Eye (tissue), 1 donor: ENCODE measurements around the gene ALKBH3.
A peak's percentile ranks its signal among the peaks of the same experiment; 100 is the strongest.

Experiments used
- DNase-seq: peaks from one replicate; pipeline ENCODE4 v3.0.0-alpha.2; 2015

The ALKBH3 gene

GRCh38 chr11:43942662-43943371 is 62.2 kb downstream of the ALKBH3 start:
- peak; percentile 83 for DNase-seq

GRCh38 chr11:43943372-43943930 is 62.8 kb downstream of the ALKBH3 start:
- peak; percentile 71 for DNase-seq

- peak; percentile 50 for DNase-seq
Observed at GRCh38 chr11:43943931-43944751, 63.5 kb downstream of the ALKBH3 start.

- peak; percentile 48 for DNase-seq
Observed at GRCh38 chr11:43944761-43945311, 64.2 kb downstream of the ALKBH3 start.

DNA sequence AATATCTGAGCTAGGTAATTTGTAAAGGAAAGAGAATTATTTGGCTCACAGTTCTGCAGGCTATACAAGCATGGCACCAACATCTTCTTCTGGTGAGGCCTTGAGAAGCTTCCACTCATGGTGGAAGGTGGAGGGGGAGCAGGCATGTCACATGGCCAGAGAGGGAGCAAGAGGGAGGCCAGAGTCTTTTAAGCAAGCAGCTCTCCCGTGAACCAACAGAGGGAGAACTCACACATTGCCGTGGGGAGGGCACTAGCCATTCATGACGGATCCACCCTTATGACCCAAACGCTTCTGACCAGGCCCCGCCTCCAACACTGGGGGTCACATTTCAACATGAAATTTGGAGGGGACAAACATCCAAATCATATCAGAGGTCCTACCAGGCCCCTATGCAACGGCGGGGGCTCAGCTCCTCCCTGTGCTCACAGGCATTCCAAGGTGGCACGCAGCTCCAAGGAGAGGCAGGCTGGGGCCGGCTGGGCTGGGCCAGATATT is 66.4 kb downstream of the ALKBH3 start:
- DNase-seq, result no peak

- no peak for DNase-seq
Observed at GRCh38 chr11:43947815-43948214, 67.2 kb downstream of the ALKBH3 start.

DNA sequence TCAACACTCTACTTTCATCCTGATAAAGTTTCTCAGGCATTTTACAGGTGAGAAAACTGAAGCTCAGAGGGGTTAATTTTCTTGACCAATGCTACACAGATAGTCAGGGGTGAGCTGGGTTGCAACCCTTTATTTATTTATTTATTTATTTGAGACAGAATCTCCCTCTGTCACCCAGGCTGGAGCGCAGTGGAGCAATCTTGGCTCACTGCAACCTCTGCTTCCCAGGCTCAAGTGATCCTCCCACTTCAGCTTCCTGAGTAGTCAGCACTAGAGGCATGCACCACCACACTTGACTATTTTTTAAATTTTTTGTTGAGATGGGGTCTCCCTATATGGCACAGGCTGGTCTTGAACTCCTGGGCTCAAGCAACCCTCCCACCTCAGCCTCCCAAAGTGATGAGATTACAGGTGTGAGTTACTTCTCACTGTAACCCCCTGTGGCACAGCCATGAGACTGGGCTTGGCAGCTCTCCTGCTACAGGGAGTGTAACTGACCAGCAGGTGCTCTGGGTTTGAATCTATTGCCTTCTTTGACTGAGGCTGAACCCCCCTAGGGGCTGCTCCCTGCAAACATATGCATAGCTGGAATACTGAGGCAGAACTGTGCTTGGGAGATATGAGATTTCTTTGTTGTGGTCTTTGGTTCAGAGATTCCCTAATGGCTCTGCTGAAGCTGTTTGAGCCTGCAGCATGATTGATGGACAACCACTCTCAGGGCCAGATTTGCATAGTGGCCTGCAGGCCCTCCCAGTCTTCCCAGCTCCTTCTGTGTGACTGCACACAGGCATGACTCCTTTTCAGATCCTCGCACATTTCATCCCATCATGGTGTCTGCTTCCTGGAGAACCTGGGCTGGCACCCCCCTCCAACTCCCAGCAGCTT is 68.0 kb downstream of the ALKBH3 start:
- DNase-seq, result no peak

DNA sequence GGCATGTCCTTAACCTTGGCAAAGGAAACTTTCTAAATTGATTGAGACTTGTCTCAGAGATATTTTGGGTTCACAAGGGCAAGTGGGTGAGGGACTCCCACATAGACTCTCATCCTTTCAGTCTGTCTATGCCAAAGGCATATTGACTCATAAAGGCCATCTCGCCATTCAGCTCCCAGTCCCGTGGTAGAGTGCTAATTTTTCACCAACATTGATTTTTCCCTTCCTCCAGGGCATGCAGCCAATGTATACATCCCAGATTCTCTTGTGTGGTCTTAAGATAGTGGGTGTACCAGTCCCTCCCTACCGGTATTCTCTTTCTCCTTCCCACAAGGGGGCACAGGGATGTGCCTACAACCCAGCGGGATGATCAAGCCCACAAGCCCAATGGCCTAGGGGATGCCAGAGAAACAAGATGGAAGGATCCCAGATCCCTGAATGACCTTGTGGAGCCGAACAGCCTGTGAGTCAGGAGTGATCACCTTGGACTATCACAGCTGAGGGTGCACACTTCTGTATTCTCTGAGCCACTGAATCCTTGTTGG is 69.8 kb downstream of the ALKBH3 start:
- no peak for DNase-seq

DNA sequence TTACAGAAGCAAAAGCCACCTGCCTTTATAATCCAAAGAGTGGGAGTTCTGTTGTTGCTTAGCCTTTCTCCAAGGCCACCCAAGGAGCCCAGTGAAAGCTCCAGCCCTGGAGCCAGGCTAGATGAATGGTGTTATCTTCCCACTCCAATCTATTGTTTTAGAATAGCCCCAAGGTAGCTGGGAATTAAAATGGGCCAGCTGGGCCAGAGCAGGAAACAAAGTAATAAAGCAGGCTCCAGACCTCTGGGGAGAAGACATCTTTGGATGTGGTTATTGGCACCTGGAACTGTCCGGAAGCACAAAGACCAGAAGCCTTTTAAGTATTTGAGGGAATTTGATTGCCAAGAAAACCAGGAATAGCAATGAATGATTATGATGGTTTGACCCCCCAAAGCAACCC is 70.6 kb downstream of the ALKBH3 start:
- no peak for DNase-seq

DNA sequence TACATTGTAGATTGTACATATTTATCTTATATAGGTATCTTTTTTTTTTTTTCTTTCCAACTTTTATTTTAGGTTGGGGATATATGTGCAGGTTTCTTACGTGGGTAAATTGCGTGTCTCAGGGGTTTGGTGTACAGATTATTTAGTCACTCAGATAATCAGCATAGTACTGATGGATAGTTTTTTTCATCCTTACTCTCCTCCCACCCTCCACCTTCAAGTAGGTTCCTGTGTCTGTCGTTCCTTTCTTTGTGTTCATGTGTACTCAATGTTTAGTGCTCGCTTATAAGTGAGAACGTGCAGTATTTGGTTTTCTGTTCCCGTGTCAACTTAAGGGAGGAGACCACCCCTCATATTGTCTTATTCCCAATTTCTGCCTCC is 71.4 kb downstream of the ALKBH3 start:
- no peak for DNase-seq

DNA sequence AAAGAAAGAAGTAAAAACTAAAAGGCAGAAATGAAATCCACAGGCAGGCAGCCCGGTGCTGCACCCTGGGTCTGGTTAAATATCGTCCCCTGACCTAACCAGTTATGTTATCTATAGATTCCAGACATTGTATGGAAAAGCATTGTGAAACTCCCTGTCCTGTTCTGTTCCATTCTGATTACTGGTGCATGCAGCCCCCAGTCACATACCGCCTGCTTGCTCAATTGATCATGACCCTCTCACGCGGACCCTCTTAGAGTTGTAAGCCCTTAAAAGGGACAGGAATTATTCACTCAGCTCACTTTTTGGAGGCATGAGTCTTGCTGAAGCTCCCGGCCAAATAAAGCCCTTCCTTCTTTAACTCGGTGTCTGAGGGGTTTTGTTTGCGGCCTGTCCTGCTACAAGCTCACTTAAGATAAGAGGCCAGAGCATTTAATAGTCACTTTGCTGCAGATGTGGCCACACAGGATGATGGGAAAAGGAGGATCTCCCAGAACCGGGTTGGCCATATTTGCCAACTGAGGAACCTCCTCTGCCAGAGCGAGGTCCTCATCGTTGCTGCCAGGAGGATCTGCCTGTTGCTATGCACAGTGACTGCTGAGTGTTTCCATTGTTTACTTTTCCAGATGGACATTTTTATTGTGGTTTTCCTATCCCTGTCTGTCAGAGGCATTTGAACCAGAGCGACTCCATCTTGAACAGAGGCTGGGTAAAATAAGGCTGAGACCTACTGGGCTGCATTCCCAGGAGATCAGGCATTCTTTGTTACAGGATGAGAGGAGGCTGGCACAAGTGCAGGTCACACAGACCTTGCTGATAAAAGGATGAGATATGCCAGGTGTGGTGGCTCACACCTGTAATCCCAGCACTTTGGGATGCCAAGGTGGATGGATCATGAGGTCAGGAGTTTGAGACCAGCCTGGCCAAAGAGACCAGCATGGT is 72.0 kb downstream of the ALKBH3 start:
- DNase-seq, result no peak

DNA sequence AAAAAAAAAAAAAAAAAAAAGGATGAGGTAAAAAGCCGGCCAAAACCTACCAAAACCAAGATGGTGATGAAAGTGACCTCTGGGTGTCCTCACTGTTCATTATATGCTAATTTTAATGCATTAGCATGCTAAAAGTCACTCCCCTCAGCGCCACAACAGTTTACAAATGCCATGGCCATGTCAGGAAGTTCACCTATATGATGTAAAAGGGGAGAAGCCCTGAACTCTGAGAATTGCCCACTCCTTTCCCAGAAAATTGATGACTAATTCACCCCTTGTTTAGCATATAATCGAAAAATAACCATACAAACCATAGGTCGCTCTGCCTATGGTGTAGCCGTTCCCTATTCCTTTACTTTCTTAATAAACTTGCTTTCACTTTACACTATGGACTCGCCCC is 72.9 kb downstream of the ALKBH3 start:
- DNase-seq, result no peak

- no peak for DNase-seq
Observed at GRCh38 chr11:43954241-43954640, 73.6 kb downstream of the ALKBH3 start.

DNA sequence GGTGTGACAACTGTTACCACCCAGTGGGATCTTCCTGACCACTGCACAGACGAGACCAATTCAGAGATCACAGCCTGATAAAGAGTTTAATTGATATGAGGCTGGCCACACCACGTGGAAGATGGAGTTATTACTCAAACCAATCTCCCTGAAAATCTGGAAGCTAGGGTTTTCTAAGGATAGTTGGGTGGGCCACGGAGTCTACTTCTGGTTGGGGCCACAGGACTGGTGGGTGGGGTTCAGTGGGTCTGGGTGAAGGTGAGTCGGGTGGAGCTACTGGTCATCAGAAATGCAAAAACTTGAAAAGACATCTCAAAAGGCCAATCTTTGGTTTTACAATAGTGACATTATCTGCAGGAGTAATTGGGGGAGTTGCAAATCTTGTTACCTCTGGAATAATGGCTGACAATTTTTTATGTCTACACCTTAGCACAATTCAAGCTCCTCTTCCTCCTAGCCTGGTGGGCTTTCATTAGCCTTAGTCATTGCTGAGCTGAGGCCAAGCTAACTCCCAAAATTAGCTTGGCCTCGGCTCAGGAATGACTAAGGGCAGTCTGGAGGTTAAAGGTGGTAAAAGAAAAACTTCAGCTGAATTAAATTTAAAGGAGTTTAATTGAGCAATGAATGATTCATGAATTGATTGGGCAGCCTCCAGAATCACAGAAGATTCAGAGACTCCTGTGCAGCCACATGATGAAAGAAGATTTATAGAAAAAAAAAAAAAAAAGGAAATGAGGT is 74.9 kb downstream of the ALKBH3 start:
- DNase-seq, result no peak

DNA sequence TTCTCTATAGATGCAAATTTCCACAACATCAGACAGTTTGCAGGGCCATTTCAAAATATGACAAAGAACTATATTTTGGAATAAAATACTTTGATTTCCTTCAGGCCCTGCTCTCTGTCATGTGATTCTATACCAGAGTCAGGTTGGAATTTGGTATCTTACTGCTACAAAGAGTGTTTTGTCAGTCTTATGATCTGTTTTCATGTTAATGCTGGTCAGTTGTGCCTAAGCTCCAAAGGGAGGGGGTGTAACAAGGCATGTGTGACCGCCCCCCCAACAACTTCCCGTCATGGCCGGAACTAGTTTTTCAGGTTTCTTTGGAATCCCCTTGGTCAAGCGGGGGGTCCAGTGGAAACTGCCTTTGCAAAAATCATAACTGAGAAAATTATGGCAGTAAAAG is 76.9 kb downstream of the ALKBH3 start:
- no peak for DNase-seq

DNA sequence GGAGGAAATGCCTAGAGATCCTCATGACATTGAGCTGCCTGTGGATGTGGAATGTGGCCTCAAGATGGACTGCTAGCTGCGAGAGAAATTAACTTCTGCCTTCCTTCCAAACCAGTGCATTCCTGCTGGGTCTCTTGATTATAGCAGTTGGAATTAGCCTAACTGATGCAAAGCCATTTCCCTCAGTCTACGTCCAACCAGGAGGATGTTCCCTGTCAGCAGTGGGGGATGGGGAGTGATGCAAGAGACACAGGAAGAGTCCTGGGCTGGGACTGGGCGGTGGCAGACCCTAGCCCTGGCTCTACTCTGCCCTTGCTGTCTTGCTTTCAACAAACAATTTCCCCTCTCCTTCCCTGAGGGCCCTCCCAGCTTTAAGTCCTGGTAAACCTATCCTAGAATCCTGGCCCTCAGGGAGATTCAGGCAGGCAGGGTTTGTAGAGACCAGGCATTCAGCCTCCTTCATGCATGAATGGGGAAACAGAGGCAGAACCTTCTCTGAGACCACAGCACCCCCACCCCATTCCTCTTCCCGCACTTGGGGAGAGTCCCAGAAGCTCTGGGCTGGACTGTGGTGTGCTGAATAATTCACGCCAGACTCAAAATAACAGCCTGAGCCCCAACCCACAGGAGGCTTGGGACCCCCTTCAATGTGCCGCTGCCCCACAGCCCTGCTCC is 78.8 kb downstream of the ALKBH3 start:
- DNase-seq, result no peak

DNA sequence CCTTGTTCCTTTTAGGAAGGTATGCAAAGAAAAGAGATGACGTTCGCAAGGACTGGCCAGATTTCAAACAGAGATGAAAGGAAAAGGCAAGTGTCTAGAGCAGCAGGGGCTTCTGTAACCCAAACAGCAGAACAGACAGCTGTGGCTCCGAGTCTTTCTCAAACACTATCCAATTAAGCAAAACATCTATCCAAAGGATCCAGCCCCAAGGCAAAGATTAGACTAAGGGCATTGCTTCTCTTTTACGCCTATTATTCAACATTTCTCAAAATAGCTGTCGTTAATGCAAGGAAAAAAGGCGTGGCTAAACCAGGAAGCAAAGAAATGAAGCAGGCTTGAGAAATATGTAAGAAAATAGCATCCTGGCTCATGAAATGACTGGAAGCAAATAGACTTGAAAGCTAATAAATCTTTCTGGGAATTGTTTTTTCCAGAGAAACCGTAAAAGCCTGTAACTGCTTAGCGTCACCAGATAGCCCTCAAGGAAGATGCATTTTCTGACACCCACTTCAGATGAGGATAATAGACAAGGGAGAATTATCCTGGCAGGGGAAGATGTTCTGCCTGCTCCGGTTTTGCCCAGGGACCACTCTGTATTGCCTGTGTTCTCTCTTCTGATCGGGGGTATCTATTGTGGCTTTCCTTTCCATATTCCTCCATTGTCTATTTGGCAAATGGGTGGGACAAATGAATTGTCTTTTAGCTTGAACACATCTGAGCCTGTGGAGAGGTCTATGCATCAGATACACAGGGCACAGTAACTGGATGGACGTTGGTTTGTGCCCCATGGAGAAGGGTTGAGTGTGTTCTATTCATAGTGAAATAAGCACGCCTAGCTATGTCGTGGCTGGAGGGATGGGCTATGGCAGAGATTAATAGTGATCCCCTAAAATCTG is 82.0 kb downstream of the ALKBH3 start:
- DNase-seq, result peak; percentile 58

- DNase-seq, result no peak
Observed at GRCh38 chr11:43963279-43963620, 82.6 kb downstream of the ALKBH3 start.

DNA sequence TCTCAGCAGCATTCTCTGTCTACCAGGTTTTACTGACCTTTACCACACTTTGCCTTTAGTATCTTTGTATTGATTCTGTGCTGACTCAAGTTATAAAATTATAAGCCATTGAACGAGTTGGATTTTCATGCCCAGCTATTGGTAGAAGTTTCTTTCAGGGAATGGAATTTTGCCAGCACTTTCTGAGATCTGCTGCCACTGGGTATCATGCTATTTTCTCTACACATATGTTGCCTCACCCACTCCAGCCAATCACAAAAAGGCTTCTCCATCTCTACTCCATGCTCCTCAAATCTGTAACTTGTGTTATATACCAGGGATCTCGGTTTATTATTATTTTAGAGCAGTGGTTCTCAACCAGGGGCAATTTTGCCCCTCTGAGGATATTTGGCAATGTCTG is 87.0 kb downstream of the ALKBH3 start:
- no peak for DNase-seq
